Uterus (tissue), 4 donors: ENCODE data around the gene CHPT1. TPM values are rescaled to one million over a fixed set of nuclear protein-coding genes. Genes with fewer than 3 reads are reported as not detected.

Source experiments
- DNase-seq, 2 donors: peaks; one replicate each; pipeline ENCODE4 v3.0.0-alpha.2; 2019 to 2020
- H3K27ac ChIP-seq, 2 donors: fragments of 200-600 bp; sonication (generic); 1 replicate in 1 of 2; 2 replicates in 1 of 2; pipeline ENCODE4 v1.5.1; 2016 to 2018
- H3K27me3 ChIP-seq, 2 donors: fragments of 200-600 bp; sonication (generic); one replicate each; pipeline ENCODE4 v1.5.1; 2018 to 2019; ENCODE audit warnings: control low read depth in 1 of 2
- H3K36me3 ChIP-seq, 2 donors: fragments of 200-600 bp; sonication (generic); one replicate each; pipeline ENCODE4 v1.5.1; 2019; ENCODE audit warnings: control low read depth in 1 of 2
- H3K4me1 ChIP-seq, 2 donors: fragments of 200-600 bp; sonication (generic); one replicate each; pipeline ENCODE4 v1.5.1; 2018 to 2019; ENCODE audit warnings: control low read depth in 1 of 2
- H3K4me3 ChIP-seq, 2 donors: fragments of 200-600 bp; sonication (generic); 1 replicate in 1 of 2; 2 replicates in 1 of 2; pipeline ENCODE4 v1.5.1; 2018 to 2019; ENCODE audit warnings: mild to moderate bottlenecking in 1 of 2
- H3K9me3 ChIP-seq, 2 donors: fragments of 200-600 bp; sonication (generic); one replicate each; pipeline ENCODE4 v1.5.1; 2019; ENCODE audit warnings: control low read depth in 1 of 2
- POLR2A ChIP-seq, 2 donors: fragments of 450-650 bp; IDR thresholded peaks; one replicate each; pipeline ENCODE4 v1.6.1; 2016; ENCODE audit warnings: antibody characterized with exemption in 2 of 2, mild to moderate bottlenecking in 1 of 2, moderate library complexity in 1 of 2
- intact Hi-C: fragments of 100-400 bp; cut with DNase I; formaldehyde crosslinking; loops from one replicate; pipeline ENCODE4 v1.15.1; 2023; ENCODE audit warnings: low total_unique reads
- total RNA-seq, 4 donors: library from RNA; depleted of rRNA in 3 of 4; stranded (reverse); fragments of >200 nt in 3 of 4; gene quantifications; one replicate each; pipeline versions ENCODE4 v1.1.0 to v1.2.4, GENCODE V29; 2014 to 2023
- TF ChIP-seq, protein P1 (sequence below), 4 experiments: fragments of 200-600 bp in 2 of 4; fragments of 450-650 bp in 2 of 4; sonication (generic) in 2 of 4; IDR thresholded peaks; one replicate each; pipeline ENCODE4 v1.5.1; 2016 to 2019; ENCODE audit warnings: antibody characterized with exemption in 4 of 4, mild to moderate bottlenecking in 2 of 4, moderate library complexity in 1 of 4
- donor health status: DM: yes; HTN: yes; CAD: no.

CHPT1 gene
- total RNA-seq, 4 donors from 2014 or later: 22.5 to 105 (median 51.1) TPM

- no peaks in the 10 kb centered on the region for H3K36me3 ChIP-seq
- no peak overlapping the region for H3K4me3 ChIP-seq
- no peaks in the 10 kb centered on the region for H3K4me1 ChIP-seq
- TF ChIP-seq, protein P1, sequence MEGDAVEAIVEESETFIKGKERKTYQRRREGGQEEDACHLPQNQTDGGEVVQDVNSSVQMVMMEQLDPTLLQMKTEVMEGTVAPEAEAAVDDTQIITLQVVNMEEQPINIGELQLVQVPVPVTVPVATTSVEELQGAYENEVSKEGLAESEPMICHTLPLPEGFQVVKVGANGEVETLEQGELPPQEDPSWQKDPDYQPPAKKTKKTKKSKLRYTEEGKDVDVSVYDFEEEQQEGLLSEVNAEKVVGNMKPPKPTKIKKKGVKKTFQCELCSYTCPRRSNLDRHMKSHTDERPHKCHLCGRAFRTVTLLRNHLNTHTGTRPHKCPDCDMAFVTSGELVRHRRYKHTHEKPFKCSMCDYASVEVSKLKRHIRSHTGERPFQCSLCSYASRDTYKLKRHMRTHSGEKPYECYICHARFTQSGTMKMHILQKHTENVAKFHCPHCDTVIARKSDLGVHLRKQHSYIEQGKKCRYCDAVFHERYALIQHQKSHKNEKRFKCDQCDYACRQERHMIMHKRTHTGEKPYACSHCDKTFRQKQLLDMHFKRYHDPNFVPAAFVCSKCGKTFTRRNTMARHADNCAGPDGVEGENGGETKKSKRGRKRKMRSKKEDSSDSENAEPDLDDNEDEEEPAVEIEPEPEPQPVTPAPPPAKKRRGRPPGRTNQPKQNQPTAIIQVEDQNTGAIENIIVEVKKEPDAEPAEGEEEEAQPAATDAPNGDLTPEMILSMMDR (IDR thresholded peaks at IDR 0.05): no peak
- TF ChIP-seq POLR2A (IDR thresholded peaks at IDR 0.05): no peak
- H3K9me3 ChIP-seq: no peaks in the 10 kb centered on the region
- intact Hi-C loops: no loop called here
- no peak overlapping the region for H3K27ac ChIP-seq
- H3K27me3 ChIP-seq: no peaks in the 10 kb centered on the region
- no peak for DNase-seq
Observed at GRCh38 chr12:101685092-101685491, 12.3 kb upstream of the CHPT1 start.

GRCh38 chr12:101686176-101686575, 11.3 kb upstream of the CHPT1 start:
- Histone ChIP-seq H3K27ac (no peak overlapping the region), H3K27me3 (no peaks in the 10 kb centered on the region), H3K4me3 (no peak overlapping the region), H3K9me3 (no peaks in the 10 kb centered on the region), H3K36me3 (no peaks in the 10 kb centered on the region), H3K4me1 (no peaks in the 10 kb centered on the region)
- TF ChIP-seq POLR2A (IDR thresholded peaks at IDR 0.05): no peak
- TF ChIP-seq, protein P1 (IDR thresholded peaks at IDR 0.05): no peak
- no peak for DNase-seq
- intact Hi-C loops: no loop called here

DNA sequence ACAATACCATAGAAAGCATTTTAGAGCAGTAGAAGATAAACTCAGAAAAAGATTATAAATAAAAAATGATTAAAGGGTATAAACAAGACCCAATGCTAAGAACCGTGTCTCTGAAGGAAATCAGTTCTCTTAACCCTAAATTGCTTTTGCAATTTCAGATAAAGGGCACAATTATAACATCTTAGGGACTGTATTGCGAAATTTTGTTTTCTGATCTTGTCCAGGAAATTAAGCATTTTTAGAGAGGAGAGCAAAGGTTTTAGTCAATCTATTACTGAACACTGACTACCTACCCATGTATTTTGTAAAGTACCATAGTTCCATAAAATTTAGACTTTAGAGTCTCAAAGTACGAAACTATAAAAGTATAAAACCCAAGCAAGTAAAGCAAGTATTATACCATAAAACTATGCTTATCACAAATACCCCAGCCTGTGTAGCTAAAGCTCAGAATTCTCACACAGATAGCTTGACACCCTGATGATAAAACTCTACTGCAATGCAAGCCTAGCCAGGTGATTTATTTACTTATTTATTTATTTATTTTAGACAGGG, 6.8 kb upstream of the CHPT1 start:
- H3K4me1 ChIP-seq: no peaks in the 10 kb centered on the region
- no peak for TF ChIP-seq POLR2A (IDR thresholded peaks at IDR 0.05)
- TF ChIP-seq, protein P1 (IDR thresholded peaks at IDR 0.05): no peak
- H3K4me3 ChIP-seq: no peak overlapping the region
- no peaks in the 10 kb centered on the region for H3K36me3 ChIP-seq
- H3K27me3 ChIP-seq: no peaks in the 10 kb centered on the region
- no peak for DNase-seq
- H3K9me3 ChIP-seq: no peaks in the 10 kb centered on the region
- H3K27ac ChIP-seq: no peak overlapping the region
- intact Hi-C loops: no loop called here

- intact Hi-C loops: no loop called here
- H3K36me3 ChIP-seq: no peaks in the 10 kb centered on the region
- no peaks in the 10 kb centered on the region for H3K27me3 ChIP-seq
- no peaks in the 10 kb centered on the region for H3K4me1 ChIP-seq
- no peak overlapping the region for H3K27ac ChIP-seq
- no peaks in the 10 kb centered on the region for H3K9me3 ChIP-seq
- TF ChIP-seq, protein P1 (IDR thresholded peaks at IDR 0.05): no peak
- no peak for TF ChIP-seq POLR2A (IDR thresholded peaks at IDR 0.05)
- no peak overlapping the region for H3K4me3 ChIP-seq
- DNase-seq: no peak
Observed at GRCh38 chr12:101691503-101692096, 5.8 kb upstream of the CHPT1 start.

DNA sequence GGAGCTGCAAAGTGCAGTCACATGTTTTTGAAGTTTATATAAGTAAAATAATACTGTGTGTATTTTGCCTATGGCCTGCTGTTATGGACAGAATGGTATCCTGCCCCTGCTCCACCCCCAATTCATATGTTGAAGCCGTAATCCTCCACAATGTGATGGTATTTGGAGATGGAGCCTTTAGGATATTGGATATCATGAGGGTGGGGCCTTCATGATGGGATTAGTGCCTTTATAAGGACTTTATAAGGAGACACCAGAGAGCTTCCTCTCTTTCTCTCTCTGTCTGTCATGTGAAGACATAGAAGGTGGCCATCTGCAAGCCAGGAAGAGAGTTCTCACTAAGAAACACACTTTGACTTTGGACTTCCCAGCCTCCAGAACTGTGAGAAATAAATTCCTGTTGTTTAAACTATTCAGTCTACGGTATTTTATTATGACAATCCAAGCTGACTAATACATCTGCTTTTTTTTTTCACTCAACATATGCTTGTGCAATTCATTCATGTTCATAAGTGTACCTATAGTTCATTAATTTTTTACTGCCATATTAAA, 3.1 kb upstream of the CHPT1 start:
- no peaks in the 10 kb centered on the region for H3K9me3 ChIP-seq
- no peaks in the 10 kb centered on the region for H3K36me3 ChIP-seq
- intact Hi-C loops: no loop called here
- no peak overlapping the region for H3K27ac ChIP-seq
- H3K4me3 ChIP-seq: no peak overlapping the region
- no peaks in the 10 kb centered on the region for H3K4me1 ChIP-seq
- no peak for TF ChIP-seq POLR2A (IDR thresholded peaks at IDR 0.05)
- DNase-seq: no peak
- H3K27me3 ChIP-seq: no peaks in the 10 kb centered on the region
